OCI-M2 (cell line): ENCODE data around the gene RDH11.
"Not testable (repeated sequence)": the region's sequence is repeated elsewhere in the genome, so short reads cannot be mapped to it uniquely, and the experiment has no call there.

Experiments used
- DNase-seq: peaks from one replicate; lab custom pipeline; 2025; ENCODE audit not compliant: unreplicated experiment; lab: John Stamatoyannopoulos, UW

Gene RDH11

GRCh38 chr14:67704484-67705089, 9.0 kb upstream of the RDH11 start:
- no peak for DNase-seq

- DNase-seq = no peak
Measured at GRCh38 chr14:67703997-67704396, 8.4 kb upstream of the RDH11 start.

GRCh38 chr14:67701492-67701891, 5.9 kb upstream of the RDH11 start, which contains the start of gene RDH12:
Gene RDH12 (plus strand): TSS chr14:67701886. CDS start chr14:67722643, 20,757 bp downstream.
- DNase-seq = not testable (repeated sequence)

GRCh38 chr14:67698179-67698578, 2.6 kb upstream of the RDH11 start:
- DNase-seq = no peak

GRCh38 chr14:67697006-67697405, 1.4 kb upstream of the RDH11 start:
- no peak for DNase-seq

- DNase-seq = peak; percentile 63
Measured at GRCh38 chr14:67694791-67695393, 672 bp downstream of the RDH11 start.

GRCh38 chr14:67690011-67690410, 5.6 kb downstream of the RDH11 start:
- no peak for DNase-seq

- no peak for DNase-seq
Measured at GRCh38 chr14:67683842-67684241, 11.7 kb downstream of the RDH11 start.

- no peak for DNase-seq
Measured at GRCh38 chr14:67680941-67681340, 14.6 kb downstream of the RDH11 start.

- peak; percentile 81 for DNase-seq
Measured at GRCh38 chr14:67680121-67680602, 15.4 kb downstream of the RDH11 start.

GRCh38 chr14:67679006-67679405, 16.6 kb downstream of the RDH11 start:
- no peak for DNase-seq

- no peak for DNase-seq
Measured at GRCh38 chr14:67675219-67675582, 20.4 kb downstream of the RDH11 start.

GRCh38 chr14:67674480-67675218, 20.9 kb downstream of the RDH11 start, which contains the start of gene VTI1B:
Gene VTI1B (minus strand): TSS chr14:67674632. CDS start chr14:67674489, 143 bp downstream.
- DNase-seq = peak; percentile 77

- DNase-seq = no peak
Measured at GRCh38 chr14:67674139-67674479, 21.5 kb downstream of the RDH11 start.

GRCh38 chr14:67673451-67673850, 22.1 kb downstream of the RDH11 start:
- DNase-seq = no peak

GRCh38 chr14:67668559-67668958, 27.0 kb downstream of the RDH11 start:
- no peak for DNase-seq

- DNase-seq = no peak
Measured at GRCh38 chr14:67666750-67667449, 28.7 kb downstream of the RDH11 start.

GRCh38 chr14:67665868-67666267, 29.7 kb downstream of the RDH11 start:
- DNase-seq = no peak

- no peak for DNase-seq
Measured at GRCh38 chr14:67663633-67664032, 31.9 kb downstream of the RDH11 start.

- DNase-seq = no peak
Measured at GRCh38 chr14:67653651-67654280, 41.8 kb downstream of the RDH11 start.

GRCh38 chr14:67652189-67652588, 43.4 kb downstream of the RDH11 start:
- no peak for DNase-seq
